ENCODE measurements around the gene SMCR8.

SMCR8 gene

GRCh38 chr17:18314731-18315561 lies at the start of gene SMCR8, which contains the start of gene TOP3A:
Gene SMCR8 (plus strand): TSS chr17:18315293. CDS start chr17:18315790, 497 bp downstream.
Gene TOP3A (minus strand): TSS chr17:18314994. CDS start chr17:18314778, 216 bp downstream.
- H3K27ac ChIP-seq, result peak within 1 kb of the TSS; percentile 88 to 91
- H3K27me3 ChIP-seq, result no peaks in the 10 kb centered on the region
- H3K9me3 ChIP-seq, result no peaks in the 10 kb centered on the region
- H3K4me1 ChIP-seq, result peaks cover 0 to 65% (median 60%) of the 10 kb centered on the region in 4 donors
- peaks cover 3 to 33% (median 8%) of the 10 kb centered on the region in 3 donors for H3K36me3 ChIP-seq
- intact Hi-C loops (cut with DNase I; ENCODE audit: low total_unique reads), result loop anchor here (5.0 kb wide), 1 partner anchor 53 kb away; the partner anchor contains the start of gene MIEF2
- peak within 1 kb of the TSS; percentile 76 to 85 for H3K4me3 ChIP-seq
- peak; percentile 99 to 100 for DNase-seq
- TF ChIP-seq, protein P1, sequence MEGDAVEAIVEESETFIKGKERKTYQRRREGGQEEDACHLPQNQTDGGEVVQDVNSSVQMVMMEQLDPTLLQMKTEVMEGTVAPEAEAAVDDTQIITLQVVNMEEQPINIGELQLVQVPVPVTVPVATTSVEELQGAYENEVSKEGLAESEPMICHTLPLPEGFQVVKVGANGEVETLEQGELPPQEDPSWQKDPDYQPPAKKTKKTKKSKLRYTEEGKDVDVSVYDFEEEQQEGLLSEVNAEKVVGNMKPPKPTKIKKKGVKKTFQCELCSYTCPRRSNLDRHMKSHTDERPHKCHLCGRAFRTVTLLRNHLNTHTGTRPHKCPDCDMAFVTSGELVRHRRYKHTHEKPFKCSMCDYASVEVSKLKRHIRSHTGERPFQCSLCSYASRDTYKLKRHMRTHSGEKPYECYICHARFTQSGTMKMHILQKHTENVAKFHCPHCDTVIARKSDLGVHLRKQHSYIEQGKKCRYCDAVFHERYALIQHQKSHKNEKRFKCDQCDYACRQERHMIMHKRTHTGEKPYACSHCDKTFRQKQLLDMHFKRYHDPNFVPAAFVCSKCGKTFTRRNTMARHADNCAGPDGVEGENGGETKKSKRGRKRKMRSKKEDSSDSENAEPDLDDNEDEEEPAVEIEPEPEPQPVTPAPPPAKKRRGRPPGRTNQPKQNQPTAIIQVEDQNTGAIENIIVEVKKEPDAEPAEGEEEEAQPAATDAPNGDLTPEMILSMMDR (IDR thresholded peaks at IDR 0.05), result peak in 1 of 2 experiments; percentile 7

DNA sequence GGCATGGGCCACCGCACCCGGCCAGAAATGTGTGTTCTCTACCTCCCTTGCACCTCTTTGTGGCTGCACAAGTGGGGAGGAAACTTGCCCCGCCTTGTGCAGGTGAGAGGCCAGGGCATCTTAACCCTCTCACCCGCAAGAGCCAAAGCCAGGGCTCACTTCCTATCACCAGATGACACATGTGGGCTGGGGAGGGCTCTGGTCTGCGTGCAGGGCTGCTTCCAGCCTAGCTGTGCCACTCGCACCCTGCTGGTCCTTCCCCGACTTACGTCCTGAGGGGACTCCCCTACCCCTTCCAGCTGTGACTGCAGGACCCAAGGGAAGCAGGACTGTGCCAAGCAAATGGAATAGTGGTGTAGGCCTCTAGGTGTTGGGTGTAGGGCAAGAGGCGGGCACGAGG lies 47.7 kb upstream of the SMCR8 start:
- Histone ChIP-seq H3K27me3 (no peaks in the 10 kb centered on the region), H3K4me1 (peaks cover 0 to 7% (median 6%) of the 10 kb centered on the region in 4 donors), H3K4me3 (no peak overlapping the region), H3K9me3 (no peaks in the 10 kb centered on the region), H3K27ac (no peak overlapping the region), H3K36me3 (peaks cover 26 to 65% (median 34%) of the 10 kb centered on the region in 3 donors)
- no peak for DNase-seq
- TF ChIP-seq, protein P1 (IDR thresholded peaks at IDR 0.05), result no peak
- intact Hi-C loops (cut with DNase I; ENCODE audit: low total_unique reads), result no loop called here

DNA sequence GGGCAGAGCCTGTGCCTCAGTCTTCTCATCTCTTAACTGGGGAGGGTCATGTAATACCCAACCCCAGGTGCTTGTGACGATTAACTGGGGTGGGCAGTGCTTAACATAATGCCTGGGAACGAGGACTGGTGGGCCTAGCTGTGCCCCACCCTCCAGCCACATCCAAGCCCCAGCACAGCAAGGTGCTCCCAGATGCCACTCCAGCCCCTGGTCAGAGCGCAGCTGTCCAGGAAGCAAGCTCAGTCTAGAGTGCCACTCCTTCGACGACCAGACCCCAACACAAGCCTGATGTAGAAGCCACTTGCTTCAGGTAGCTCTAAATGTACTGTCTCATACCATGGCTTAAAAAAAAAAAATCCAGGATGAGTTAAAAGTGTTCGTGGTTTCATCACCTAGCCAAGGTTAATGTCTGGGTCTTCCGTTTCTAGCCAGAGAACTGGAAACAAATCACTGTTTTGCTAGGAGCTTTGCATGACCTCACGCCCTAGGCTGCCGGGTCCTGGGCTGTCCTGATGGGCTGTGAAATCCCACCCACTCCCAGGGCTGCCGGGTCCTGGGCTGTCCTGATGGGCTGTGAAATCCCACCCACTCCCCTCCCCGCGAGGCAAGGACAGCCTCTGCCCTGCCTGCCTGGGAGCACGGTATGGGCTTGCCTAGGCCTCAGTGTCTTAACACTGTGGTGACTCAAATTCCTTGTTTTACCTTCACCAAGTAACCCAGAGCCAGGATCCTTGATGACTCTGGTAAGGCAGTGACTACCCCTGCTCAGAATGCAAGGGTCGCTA lies 47.0 kb upstream of the SMCR8 start:
- H3K4me3 ChIP-seq, result no peak overlapping the region
- H3K4me1 ChIP-seq, result no peaks in the 10 kb centered on the region
- no peaks in the 10 kb centered on the region for H3K27me3 ChIP-seq
- no peak for DNase-seq
- TF ChIP-seq, protein P1 (IDR thresholded peaks at IDR 0.05), result no peak
- intact Hi-C loops (cut with DNase I; ENCODE audit: low total_unique reads), result no loop called here
- no peak overlapping the region for H3K27ac ChIP-seq
- peaks cover 25 to 64% (median 32%) of the 10 kb centered on the region in 3 donors for H3K36me3 ChIP-seq
- H3K9me3 ChIP-seq, result no peaks in the 10 kb centered on the region

GRCh38 chr17:18270046-18270931 lies 44.8 kb upstream of the SMCR8 start:
- no peak overlapping the region for H3K27ac ChIP-seq
- H3K4me1 ChIP-seq, result no peaks in the 10 kb centered on the region
- no peaks in the 10 kb centered on the region for H3K27me3 ChIP-seq
- no peak for DNase-seq
- no peak overlapping the region for H3K4me3 ChIP-seq
- no peaks in the 10 kb centered on the region for H3K9me3 ChIP-seq
- intact Hi-C loops (cut with DNase I; ENCODE audit: low total_unique reads), result no loop called here
- TF ChIP-seq, protein P1 (IDR thresholded peaks at IDR 0.05), result no peak
- peaks cover 14 to 61% (median 25%) of the 10 kb centered on the region in 3 donors for H3K36me3 ChIP-seq

- no peaks in the 10 kb centered on the region for H3K9me3 ChIP-seq
- H3K36me3 ChIP-seq, result peaks cover 52 to 91% (median 78%) of the 10 kb centered on the region in 3 donors
These were observed 38.0 kb upstream of the SMCR8 start for GRCh38 chr17:18277076-18277475.

More at GRCh38 chr17:18277076-18277475, 38.0 kb upstream of the SMCR8 start:
- Histone ChIP-seq H3K4me3 (no peak overlapping the region), H3K27me3 (no peaks in the 10 kb centered on the region), H3K27ac (no peak overlapping the region), H3K4me1 (no peaks in the 10 kb centered on the region)
- TF ChIP-seq, protein P1 (IDR thresholded peaks at IDR 0.05), result no peak
- intact Hi-C loops (cut with DNase I; ENCODE audit: low total_unique reads), result no loop called here
- DNase-seq, result no peak
